Karpas-422 (cell line): ENCODE data around the gene CTXND1. TPM values are rescaled to one million over a fixed set of nuclear protein-coding genes. Genes with fewer than 3 reads are reported as not detected.
A peak's percentile ranks its signal among the peaks of the same experiment; 100 is the strongest.

ENCODE experiments used
- DNase-seq: peaks from one replicate; pipeline ENCODE4 v3.0.0-alpha.2; 2015
- H2AFZ ChIP-seq: fragments of 200-600 bp; sonication (generic); 2 replicates; pipeline ENCODE4 v1.6.1; 2014; ENCODE audit warnings: antibody characterized with exemption, low read length, mixed read lengths
- H3K27ac ChIP-seq: fragments of 200-600 bp; sonication (generic); 2 replicates; pipeline ENCODE4 v1.5.1; 2014; ENCODE audit warnings: mild to moderate bottlenecking, low read length, moderate library complexity
- H3K27me3 ChIP-seq: fragments of 200-600 bp; sonication (generic); 2 replicates; pipeline ENCODE4 v1.6.1; 2014; ENCODE audit warnings: low read length, mixed read lengths
- H3K36me3 ChIP-seq: fragments of 200-600 bp; sonication (generic); 2 replicates; pipeline ENCODE4 v1.6.1; 2014; ENCODE audit warnings: low read length, mixed read lengths; ENCODE audit not compliant: insufficient read depth
- H3K4me1 ChIP-seq: fragments of 200-600 bp; sonication (generic); 2 replicates; pipeline ENCODE4 v1.6.1; 2014; ENCODE audit warnings: mild to moderate bottlenecking, low read length, mixed read lengths
- H3K4me2 ChIP-seq: fragments of 200-600 bp; sonication (generic); 2 replicates; pipeline ENCODE4 v1.6.1; 2014; ENCODE audit warnings: low read length, low read depth, mild to moderate bottlenecking; ENCODE audit not compliant: poor library complexity, severe bottlenecking
- H3K4me3 ChIP-seq: fragments of 200-600 bp; sonication (generic); 2 replicates; pipeline ENCODE4 v1.5.1; 2014; ENCODE audit warnings: mild to moderate bottlenecking, antibody characterized with exemption, low read length, mixed read lengths
- H3K79me2 ChIP-seq: fragments of 200-600 bp; sonication (generic); 2 replicates; pipeline ENCODE4 v1.6.1; 2014; ENCODE audit warnings: mild to moderate bottlenecking, low read length, mixed read lengths
- H3K9ac ChIP-seq: fragments of 200-600 bp; sonication (generic); 2 replicates; pipeline ENCODE4 v1.6.0; 2014; ENCODE audit warnings: low read length
- H3K9me2 ChIP-seq: fragments of 200-600 bp; sonication (generic), shearing (Covaris generic); replicated peaks from 2 replicates; pipeline ENCODE4 v1.6.0; 2014; ENCODE audit warnings: mild to moderate bottlenecking, low read length, moderate library complexity; ENCODE audit not compliant: insufficient read depth
- H3K9me3 ChIP-seq: fragments of 300-700, 200-600 bp; sonication (generic); 2 replicates; pipeline ENCODE4 v1.6.1; 2014; ENCODE audit warnings: low read length, mixed read lengths
- H4K20me1 ChIP-seq: fragments of 200-600 bp; sonication (generic); 2 replicates; pipeline ENCODE4 v1.6.1; 2014; ENCODE audit warnings: mild to moderate bottlenecking, antibody characterized with exemption, low read length, low read depth; ENCODE audit not compliant: insufficient read depth
- total RNA-seq: library from RNA; depleted of rRNA; stranded (reverse); fragments of >200 nt; shearing (Covaris generic); gene quantifications from 2 replicates; pipeline ENCODE4 v1.2.3, GENCODE V29; 2014; ENCODE audit warnings: low replicate concordance

CTXND1 gene
- total RNA-seq, 1 experiment from 2014 or later: not detected

GRCh38 chr15:80250614-80251427 lies 1.2 kb downstream of the CTXND1 start:
- no peak overlapping the region for H3K4me3 ChIP-seq
- no peaks in the 10 kb centered on the region for H3K79me2 ChIP-seq
- H3K4me1 ChIP-seq: no peaks in the 10 kb centered on the region
- no peak overlapping the region for H3K9ac ChIP-seq
- no peak overlapping the region for H3K4me2 ChIP-seq
- H3K9me3 ChIP-seq: no peaks in the 10 kb centered on the region
- H3K27ac ChIP-seq: no peak overlapping the region
- H3K27me3 ChIP-seq: no peaks in the 10 kb centered on the region
- H3K36me3 ChIP-seq: no peaks in the 10 kb centered on the region
- H2AFZ ChIP-seq: no peak overlapping the region
- no peaks in the 10 kb centered on the region for H4K20me1 ChIP-seq
- DNase-seq: no peak
- no peaks in the 10 kb centered on the region for H3K9me2 ChIP-seq

GRCh38 chr15:80249973-80250372 lies 2.0 kb downstream of the CTXND1 start:
- Histone ChIP-seq H3K9me3 (no peaks in the 10 kb centered on the region), H4K20me1 (no peaks in the 10 kb centered on the region), H3K4me3 (no peak overlapping the region), H3K27me3 (no peaks in the 10 kb centered on the region), H3K4me1 (no peaks in the 10 kb centered on the region), H2AFZ (no peak overlapping the region), H3K27ac (no peak overlapping the region), H3K9me2 (no peaks in the 10 kb centered on the region), H3K79me2 (no peaks in the 10 kb centered on the region), H3K4me2 (no peak overlapping the region), H3K9ac (no peak overlapping the region), H3K36me3 (no peaks in the 10 kb centered on the region)
- DNase-seq: no peak

DNA sequence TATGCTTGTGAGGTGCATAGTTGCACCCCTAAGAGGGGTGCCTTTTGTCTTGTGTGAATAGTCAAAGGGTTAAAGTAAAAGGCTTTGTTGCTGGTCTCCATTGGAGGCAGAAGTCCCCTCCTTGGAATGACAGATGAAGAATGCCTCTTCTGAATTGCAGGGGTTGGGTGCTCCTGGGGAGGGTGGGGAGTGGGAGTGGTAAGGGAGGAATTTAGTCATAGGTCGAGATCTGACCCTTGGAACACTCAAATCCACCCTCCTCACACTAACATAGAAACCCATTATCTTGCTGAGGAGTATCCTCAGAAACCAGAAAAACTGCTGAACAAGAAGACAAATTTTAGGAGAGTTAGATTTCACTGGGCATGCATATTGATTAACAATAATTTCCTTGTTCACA lies 4.7 kb downstream of the CTXND1 start:
- Histone ChIP-seq H3K27me3 (no peaks in the 10 kb centered on the region), H3K4me3 (no peak overlapping the region), H3K4me2 (no peak overlapping the region), H3K27ac (no peak overlapping the region), H4K20me1 (no peaks in the 10 kb centered on the region), H3K79me2 (no peaks in the 10 kb centered on the region), H3K4me1 (peaks cover 1% of the 10 kb centered on the region), H3K9me3 (no peaks in the 10 kb centered on the region), H2AFZ (no peak overlapping the region), H3K9ac (no peak overlapping the region), H3K36me3 (no peaks in the 10 kb centered on the region), H3K9me2 (no peaks in the 10 kb centered on the region)
- DNase-seq: no peak

DNA sequence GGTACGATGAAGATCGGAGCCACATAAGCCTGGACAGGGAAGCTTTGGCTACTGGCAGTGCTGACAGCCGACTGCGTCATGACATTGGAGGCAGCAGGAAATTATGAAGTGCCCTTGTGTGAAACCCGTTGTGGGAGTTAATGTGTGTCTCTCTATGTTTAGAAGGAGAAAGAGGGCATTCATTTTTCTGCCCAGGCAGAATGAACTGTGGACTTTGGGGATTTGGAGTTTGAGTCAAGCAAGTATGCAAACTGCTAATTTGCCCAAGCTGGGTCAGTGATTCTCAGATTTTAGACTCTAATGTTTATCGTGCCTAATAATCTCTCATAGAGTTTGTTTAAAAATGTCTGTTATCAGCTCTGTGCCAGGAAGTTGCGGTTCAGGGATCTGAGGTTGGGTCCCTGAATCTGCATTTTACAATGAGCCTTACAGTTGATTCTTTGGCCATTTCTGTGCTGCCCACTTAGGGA lies 5.6 kb downstream of the CTXND1 start:
- Histone ChIP-seq H2AFZ (no peak overlapping the region), H3K36me3 (no peaks in the 10 kb centered on the region), H3K9me3 (no peaks in the 10 kb centered on the region), H3K4me1 (peaks cover 3% of the 10 kb centered on the region), H3K79me2 (no peaks in the 10 kb centered on the region), H3K27me3 (no peaks in the 10 kb centered on the region), H3K9ac (no peak overlapping the region), H4K20me1 (no peaks in the 10 kb centered on the region), H3K9me2 (no peaks in the 10 kb centered on the region), H3K4me2 (no peak overlapping the region), H3K27ac (no peak overlapping the region), H3K4me3 (no peak overlapping the region)
- DNase-seq: no peak

DNA sequence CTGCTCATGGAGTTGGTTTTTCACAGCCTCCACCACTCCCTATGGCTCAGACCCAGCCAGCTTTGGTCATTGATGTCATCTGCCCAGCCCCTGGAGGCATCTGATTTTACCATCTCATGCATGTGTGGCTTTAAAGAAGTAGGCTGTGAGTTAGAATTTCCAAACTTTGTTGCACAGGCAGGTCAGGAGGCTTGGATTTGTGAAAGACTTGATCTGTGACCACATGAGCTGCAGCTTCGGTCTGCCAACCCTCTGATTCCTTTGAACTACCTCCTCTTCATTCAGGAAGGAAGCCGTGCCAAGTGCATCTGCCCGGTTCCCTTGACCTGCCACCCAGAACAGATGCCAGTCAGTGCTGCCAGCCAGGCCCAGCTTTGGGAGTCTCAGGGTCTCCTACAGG lies 9.2 kb downstream of the CTXND1 start:
- no peaks in the 10 kb centered on the region for H3K36me3 ChIP-seq
- no peak overlapping the region for H3K4me2 ChIP-seq
- H4K20me1 ChIP-seq: no peaks in the 10 kb centered on the region
- no peak overlapping the region for H3K9ac ChIP-seq
- DNase-seq: no peak
- no peak overlapping the region for H3K4me3 ChIP-seq
- H3K79me2 ChIP-seq: no peaks in the 10 kb centered on the region
- no peaks in the 10 kb centered on the region for H3K9me2 ChIP-seq
- H3K4me1 ChIP-seq: peaks cover 3% of the 10 kb centered on the region
- peak overlapping the region; percentile 24; the same call in 1 of the 2 replicates for H2AFZ ChIP-seq
- H3K9me3 ChIP-seq: no peaks in the 10 kb centered on the region
- H3K27ac ChIP-seq: no peak overlapping the region
- H3K27me3 ChIP-seq: no peaks in the 10 kb centered on the region

DNA sequence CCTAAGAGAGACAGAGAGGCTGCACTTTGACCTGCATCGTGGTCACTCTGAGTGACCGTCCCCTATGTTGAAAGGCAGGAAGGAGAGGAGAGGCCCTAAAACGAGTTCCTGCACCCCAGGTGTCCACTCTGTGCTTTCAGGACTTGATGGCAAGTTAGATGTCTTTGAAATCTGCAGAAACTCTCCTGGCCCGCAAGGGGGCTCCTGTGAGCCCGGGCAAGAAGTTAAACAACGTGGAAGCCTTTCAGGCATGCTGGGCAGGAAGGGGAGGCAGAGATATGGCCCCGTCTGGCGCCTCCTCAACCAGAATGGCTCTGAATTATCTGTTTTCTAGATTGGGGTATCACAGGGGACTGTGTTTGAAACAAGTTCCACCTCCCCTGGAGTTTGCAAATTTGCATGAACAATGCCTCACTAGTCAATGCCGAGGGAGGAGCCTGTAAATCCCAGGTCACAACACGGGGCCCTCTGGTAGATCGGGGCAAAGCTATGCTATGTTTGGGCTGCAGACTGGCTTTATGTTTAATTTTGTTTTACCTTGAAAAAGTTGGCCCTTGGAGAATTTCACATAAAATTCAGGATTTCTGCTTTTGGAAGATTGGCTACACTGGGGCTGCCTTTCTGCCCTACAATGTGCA lies 9.8 kb downstream of the CTXND1 start:
- H3K27me3 ChIP-seq: no peaks in the 10 kb centered on the region
- peak overlapping the region; percentile 78; the same call in 1 of the 2 replicates for H2AFZ ChIP-seq
- no peak overlapping the region for H3K4me2 ChIP-seq
- no peaks in the 10 kb centered on the region for H4K20me1 ChIP-seq
- no peak overlapping the region for H3K27ac ChIP-seq
- no peaks in the 10 kb centered on the region for H3K9me3 ChIP-seq
- no peaks in the 10 kb centered on the region for H3K9me2 ChIP-seq
- peak; percentile 87 for DNase-seq
- H3K9ac ChIP-seq: no peak overlapping the region
- H3K4me3 ChIP-seq: no peak overlapping the region
- no peaks in the 10 kb centered on the region for H3K36me3 ChIP-seq
- H3K4me1 ChIP-seq: peaks cover 3% of the 10 kb centered on the region
- H3K79me2 ChIP-seq: no peaks in the 10 kb centered on the region

- H2AFZ ChIP-seq: no peak overlapping the region
- no peaks in the 10 kb centered on the region for H3K79me2 ChIP-seq
- no peak for DNase-seq
- no peaks in the 10 kb centered on the region for H3K36me3 ChIP-seq
- H3K4me3 ChIP-seq: no peak overlapping the region
- H3K9me2 ChIP-seq: no peaks in the 10 kb centered on the region
- no peaks in the 10 kb centered on the region for H3K27me3 ChIP-seq
- no peaks in the 10 kb centered on the region for H3K9me3 ChIP-seq
- H3K9ac ChIP-seq: no peak overlapping the region
- H3K4me1 ChIP-seq: peaks cover 3% of the 10 kb centered on the region
- no peak overlapping the region for H3K27ac ChIP-seq
- H3K4me2 ChIP-seq: no peak overlapping the region
- H4K20me1 ChIP-seq: no peaks in the 10 kb centered on the region
Measured at GRCh38 chr15:80241508-80241907, 10.5 kb downstream of the CTXND1 start.

- Histone ChIP-seq H3K27me3 (no peaks in the 10 kb centered on the region), H3K79me2 (no peaks in the 10 kb centered on the region), H3K9me2 (no peaks in the 10 kb centered on the region), H3K9ac (no peak overlapping the region), H3K27ac (no peak overlapping the region), H3K4me1 (peaks cover 3% of the 10 kb centered on the region), H3K4me3 (no peak overlapping the region), H3K9me3 (no peaks in the 10 kb centered on the region), H2AFZ (no peak overlapping the region), H4K20me1 (no peaks in the 10 kb centered on the region), H3K36me3 (no peaks in the 10 kb centered on the region), H3K4me2 (no peak overlapping the region)
- DNase-seq: no peak
Measured at GRCh38 chr15:80240276-80240675, 11.7 kb downstream of the CTXND1 start.
